NOMO-1 treated with dmso at 0.1 percent for 144 hours (cell line): ENCODE data around the gene FXYD6.

ENCODE experiments used
- DNase-seq: peaks from one replicate; lab custom pipeline; 2025; ENCODE audit not compliant: unreplicated experiment; lab: John Stamatoyannopoulos, UW

The FXYD6 gene

DNA sequence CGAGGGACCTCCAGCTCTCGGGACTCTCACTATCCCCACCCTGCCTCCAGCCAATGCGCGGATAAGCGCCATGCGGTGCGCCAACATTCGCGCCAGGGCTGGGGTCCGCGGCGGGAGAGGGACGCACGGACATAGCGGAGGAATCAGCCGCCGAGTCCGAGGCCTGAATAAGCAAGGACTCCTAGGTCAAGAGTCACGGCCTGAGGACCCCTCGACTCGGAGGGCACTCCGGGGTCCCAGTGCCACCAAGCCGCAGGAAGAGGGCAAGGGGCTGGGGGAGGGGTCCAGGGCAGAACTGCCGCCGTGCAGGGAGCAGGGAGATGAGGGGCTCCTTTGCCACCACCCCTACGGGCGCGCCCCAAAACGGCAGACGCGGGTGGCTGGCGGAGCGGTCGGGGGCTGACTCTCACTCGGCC lies 80.0 kb downstream of the FXYD6 start:
- DNase-seq: no peak

- no peak for DNase-seq
Observed at GRCh38 chr11:117795638-117796455, 80.6 kb downstream of the FXYD6 start.

- DNase-seq: no peak
Observed at GRCh38 chr11:117794772-117795629, 81.5 kb downstream of the FXYD6 start.

DNA sequence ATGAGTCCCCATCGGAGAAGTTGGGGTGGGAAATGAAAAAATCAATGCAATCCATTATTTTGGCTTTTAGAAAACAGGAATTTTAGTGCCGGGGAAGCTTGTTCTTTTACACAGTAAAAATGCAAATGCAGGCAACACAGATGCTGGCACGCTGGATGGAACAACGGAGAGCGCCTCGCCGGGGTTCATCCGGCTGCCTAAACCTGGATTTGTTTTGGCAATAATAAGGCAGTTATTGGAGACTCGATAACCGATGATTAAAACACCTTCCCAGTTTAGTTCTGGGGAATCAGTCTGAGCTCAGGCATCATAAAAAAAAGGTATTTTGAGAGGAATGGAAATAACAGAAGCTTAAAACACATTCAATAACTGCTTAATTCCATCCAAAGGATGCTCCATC lies 82.3 kb downstream of the FXYD6 start:
- no peak for DNase-seq

DNA sequence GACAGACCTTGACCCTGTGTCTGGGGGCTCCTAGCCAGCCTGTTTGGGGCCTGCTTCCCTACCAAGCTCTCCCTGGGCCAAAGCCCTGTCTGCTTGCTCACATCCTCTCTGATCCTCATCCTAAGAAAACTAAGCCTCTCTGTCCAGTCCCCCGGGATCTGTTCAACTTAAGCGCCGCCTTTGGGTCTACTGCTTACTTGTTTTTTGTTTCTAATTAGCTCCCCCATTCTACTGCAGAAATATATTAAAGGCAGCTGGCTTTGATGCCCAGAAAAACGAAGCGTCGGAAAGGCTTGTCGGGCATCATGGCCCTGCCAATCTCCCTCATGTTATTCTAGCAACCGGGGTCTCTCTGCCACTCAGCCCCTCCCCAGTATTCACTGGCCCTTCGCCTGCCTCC lies 82.9 kb downstream of the FXYD6 start:
- no peak for DNase-seq

DNA sequence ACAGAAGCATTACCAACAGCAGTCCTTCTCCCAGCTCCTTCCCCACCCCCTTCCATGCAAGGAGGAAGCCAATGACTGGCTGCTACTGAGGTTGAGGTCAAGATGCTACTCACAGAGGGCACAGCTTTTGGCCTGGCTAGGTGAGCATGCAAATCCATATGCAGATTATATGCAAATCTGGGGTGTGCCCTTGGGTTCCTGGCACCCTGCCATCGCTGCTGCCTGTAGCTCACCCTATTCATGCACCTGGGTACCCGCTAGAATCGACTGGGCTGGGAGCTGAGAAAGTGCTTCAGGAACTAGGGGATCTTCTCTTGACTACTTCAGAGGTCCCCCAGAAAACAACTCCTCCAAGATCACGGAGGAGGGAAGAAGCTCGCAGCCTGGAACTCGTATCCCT lies 83.5 kb downstream of the FXYD6 start:
- DNase-seq: no peak

- DNase-seq: no peak
Observed at GRCh38 chr11:117792241-117792640, 84.2 kb downstream of the FXYD6 start.

DNA sequence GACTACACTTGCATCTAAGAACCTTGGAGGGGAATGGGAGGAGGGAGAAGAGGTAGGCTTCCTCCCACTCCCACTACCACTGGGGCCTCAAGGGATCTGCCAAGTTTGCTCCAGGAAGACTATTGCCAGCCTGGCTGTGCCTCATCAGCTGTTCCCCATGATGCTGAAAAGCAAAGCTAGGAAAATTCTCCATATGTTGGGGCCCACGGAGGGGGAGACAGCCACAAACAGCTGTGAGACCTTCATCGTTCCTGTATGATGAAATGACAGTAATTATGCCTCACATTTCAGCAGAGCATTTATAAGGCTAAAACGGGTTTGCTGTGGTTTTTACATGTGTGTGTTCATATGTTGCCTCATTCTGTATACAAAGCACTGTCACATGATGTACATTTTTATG lies 86.2 kb downstream of the FXYD6 start:
- no peak for DNase-seq

DNA sequence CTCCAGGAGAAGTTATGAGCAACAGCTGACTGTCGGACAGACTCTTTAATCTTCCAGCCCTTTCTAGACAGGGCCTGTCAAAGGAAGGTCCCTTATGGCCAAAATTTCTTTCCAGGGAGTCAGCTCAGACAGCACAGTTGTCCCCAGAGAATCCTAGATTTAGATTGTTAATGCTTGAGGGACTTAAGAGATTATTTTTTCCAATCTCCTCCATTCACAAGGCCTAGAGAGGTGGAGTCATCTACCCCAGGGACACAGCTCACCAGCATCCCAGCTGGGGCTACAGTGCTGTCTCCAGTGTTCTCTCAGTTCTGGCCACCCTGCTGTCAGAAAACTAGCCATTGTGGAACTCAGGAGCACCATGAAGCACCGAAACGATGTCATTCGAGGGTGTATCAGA lies 87.2 kb downstream of the FXYD6 start:
- DNase-seq: no peak
